OCI-LY3 (cell line): ENCODE results near the gene PACS2.

Experiments used
- H2AFZ ChIP-seq: fragments of 200-600, 300-600 bp; shearing (Covaris generic); 2 replicates; pipeline ENCODE4 v1.6.0; 2014; ENCODE audit warnings: antibody characterized with exemption, low read depth, low read length
- H3K27ac ChIP-seq: fragments of 200-600, 300-600 bp; sonication (generic); 2 replicates; pipeline ENCODE4 v1.5.1; 2014; ENCODE audit warnings: mild to moderate bottlenecking, low read length, moderate library complexity, mixed read lengths
- H3K27me3 ChIP-seq: fragments of 200-600, 300-600 bp; sonication (generic); 2 replicates; pipeline ENCODE4 v1.6.1; 2014; ENCODE audit warnings: low read depth, low read length, mixed read lengths
- H3K36me3 ChIP-seq: fragments of 200-600, 300-600 bp; sonication (generic); replicated peaks from 2 replicates; pipeline ENCODE3; 2014; ENCODE audit warnings: low read depth, low read length, mixed read lengths
- H3K4me1 ChIP-seq: fragments of 300-600, 200-600 bp; sonication (generic); 2 replicates; pipeline ENCODE4 v1.6.1; 2014; ENCODE audit warnings: low read length, mixed read lengths
- H3K4me2 ChIP-seq: fragments of 200-600, 300-600 bp; sonication (generic); 2 replicates; pipeline ENCODE4 v1.6.1; 2014; ENCODE audit warnings: low read length, mixed read lengths
- H3K4me3 ChIP-seq: fragments of 300-600, 200-600 bp; sonication (generic); 2 replicates; pipeline ENCODE4 v1.5.1; 2014; ENCODE audit warnings: antibody characterized with exemption, mild to moderate bottlenecking, low read length, moderate library complexity
- H3K79me2 ChIP-seq: fragments of 300-600, 200-600 bp; shearing (Covaris generic); 2 replicates; pipeline ENCODE4 v1.6.1; 2014; ENCODE audit warnings: mild to moderate bottlenecking, low read length, mixed read lengths
- H3K9ac ChIP-seq: fragments of 300-600, 200-600 bp; shearing (Covaris generic); 2 replicates; pipeline ENCODE4 v1.6.0; 2014; ENCODE audit warnings: mild to moderate bottlenecking, low read length, moderate library complexity
- H3K9me3 ChIP-seq: fragments of 200-600, 300-600 bp; shearing (Covaris generic); 2 replicates; pipeline ENCODE4 v1.6.1; 2014; ENCODE audit warnings: low read length, mixed read lengths; ENCODE audit not compliant: insufficient read depth
- H4K20me1 ChIP-seq: fragments of 200-600, 300-600 bp; sonication (generic); 2 replicates; pipeline ENCODE4 v1.6.1; 2016; ENCODE audit warnings: low read length, mixed read lengths; ENCODE audit not compliant: insufficient read depth
- CTCF ChIP-seq: fragments of 200-600, 300-600 bp; sonication (generic); IDR thresholded peaks from 2 replicates; pipeline ENCODE4 v1.5.1; 2014; ENCODE audit warnings: antibody characterized with exemption, low read length, low read depth
- EZH2phosphoT487 ChIP-seq: fragments of 200-600 bp; shearing (Covaris generic); IDR thresholded peaks from 2 replicates; pipeline ENCODE4 v1.6.1; 2018; ENCODE audit warnings: antibody characterized with exemption, mixed run types, low read depth

PACS2 gene

GRCh38 chr14:105390849-105391500 is 76.4 kb downstream of the PACS2 start:
- H2AFZ ChIP-seq: no peak overlapping the region
- TF ChIP-seq CTCF: no peak
- no peak for TF ChIP-seq EZH2phosphoT487
- peaks cover 7% of the 10 kb centered on the region for H3K4me1 ChIP-seq
- no peaks in the 10 kb centered on the region for H3K79me2 ChIP-seq
- H4K20me1 ChIP-seq: no peaks in the 10 kb centered on the region
- no peak overlapping the region for H3K4me3 ChIP-seq
- H3K36me3 ChIP-seq: no peaks in the 10 kb centered on the region
- H3K9ac ChIP-seq: no peak overlapping the region
- no peak overlapping the region for H3K27ac ChIP-seq
- no peaks in the 10 kb centered on the region for H3K27me3 ChIP-seq
- H3K9me3 ChIP-seq: no peaks in the 10 kb centered on the region
- H3K4me2 ChIP-seq: no peak overlapping the region

GRCh38 chr14:105391541-105391940 is 77.0 kb downstream of the PACS2 start:
- no peaks in the 10 kb centered on the region for H3K9me3 ChIP-seq
- H3K4me3 ChIP-seq: no peak overlapping the region
- H3K4me1 ChIP-seq: peaks cover 7% of the 10 kb centered on the region
- no peak overlapping the region for H3K4me2 ChIP-seq
- no peak overlapping the region for H3K9ac ChIP-seq
- no peaks in the 10 kb centered on the region for H3K79me2 ChIP-seq
- no peak overlapping the region for H2AFZ ChIP-seq
- no peak for TF ChIP-seq EZH2phosphoT487
- no peak for TF ChIP-seq CTCF
- no peaks in the 10 kb centered on the region for H3K27me3 ChIP-seq
- no peaks in the 10 kb centered on the region for H4K20me1 ChIP-seq
- no peak overlapping the region for H3K27ac ChIP-seq
- no peaks in the 10 kb centered on the region for H3K36me3 ChIP-seq

GRCh38 chr14:105392131-105393090 is 77.9 kb downstream of the PACS2 start:
- H3K9me3 ChIP-seq: no peaks in the 10 kb centered on the region
- no peak overlapping the region for H2AFZ ChIP-seq
- H4K20me1 ChIP-seq: no peaks in the 10 kb centered on the region
- TF ChIP-seq CTCF: no peak
- TF ChIP-seq EZH2phosphoT487: no peak
- no peak overlapping the region for H3K4me3 ChIP-seq
- no peak overlapping the region for H3K27ac ChIP-seq
- H3K36me3 ChIP-seq: no peaks in the 10 kb centered on the region
- H3K27me3 ChIP-seq: no peaks in the 10 kb centered on the region
- H3K4me2 ChIP-seq: no peak overlapping the region
- no peak overlapping the region for H3K9ac ChIP-seq
- H3K79me2 ChIP-seq: no peaks in the 10 kb centered on the region
- peaks cover 8% of the 10 kb centered on the region for H3K4me1 ChIP-seq

GRCh38 chr14:105393151-105393550 is 78.6 kb downstream of the PACS2 start:
- no peak overlapping the region for H3K4me2 ChIP-seq
- H3K4me1 ChIP-seq: peaks cover 13% of the 10 kb centered on the region
- H4K20me1 ChIP-seq: no peaks in the 10 kb centered on the region
- H3K27ac ChIP-seq: no peak overlapping the region
- no peaks in the 10 kb centered on the region for H3K9me3 ChIP-seq
- no peaks in the 10 kb centered on the region for H3K36me3 ChIP-seq
- H3K79me2 ChIP-seq: no peaks in the 10 kb centered on the region
- no peak overlapping the region for H3K9ac ChIP-seq
- no peaks in the 10 kb centered on the region for H3K27me3 ChIP-seq
- H2AFZ ChIP-seq: no peak overlapping the region
- TF ChIP-seq EZH2phosphoT487 (no peak), CTCF (no peak)
- no peak overlapping the region for H3K4me3 ChIP-seq
